AG04450 (cell line): ENCODE data around the gene TMEM203. TPM values are rescaled to one million over a fixed set of nuclear protein-coding genes. Genes with fewer than 3 reads are reported as not detected.

Experiments
- CTCF ChIA-PET: fragments of 300-600, 350-600 bp; formaldehyde crosslinking; extraction: SDS; loops from one replicate; lab custom pipeline; 2022; ENCODE audit warnings: antibody characterized with exemption, inconsistent platforms; lab: Charles Lee
- POLR2A ChIA-PET: fragments of 350-600 bp; formaldehyde crosslinking; extraction: SDS; loops from one replicate; lab custom pipeline; 2021; ENCODE audit warnings: antibody characterized with exemption, inconsistent platforms; lab: Yijun Ruan, JAX
- DNase-seq: peaks from one replicate; pipeline ENCODE4 v3.0.0-alpha.2; 2011; ENCODE audit warnings: low read depth, low spot score
- H3K27ac ChIP-seq: one replicate; pipeline ENCODE4 v1.5.1; 2012; ENCODE audit warnings: low read depth, low read length, control low read depth
- H3K27me3 ChIP-seq: one replicate; pipeline ENCODE4 v1.6.0; 2012; ENCODE audit warnings: low read length; ENCODE audit not compliant: control insufficient read depth, insufficient read depth
- H3K4me3 ChIP-seq: 2 replicates; pipeline ENCODE4 v1.5.1; 2011; ENCODE audit warnings: mild to moderate bottlenecking, low read depth, low read length, control low read depth
- H3K9me3 ChIP-seq: 2 replicates; pipeline ENCODE4 v1.5.1; 2012; ENCODE audit warnings: low read length; ENCODE audit not compliant: control insufficient read depth, insufficient read depth
- polyA plus RNA-seq: library from polyadenylated mRNA; depleted of rRNA; stranded (reverse); fragments of >200 nt; gene quantifications from 2 replicates; pipeline ENCODE4 v1.2.3, GENCODE V29; 2011
- TF ChIP-seq, protein P1 (sequence below): IDR thresholded peaks from 2 replicates; pipeline ENCODE4 v1.5.1; 2011; ENCODE audit warnings: low read depth, low read length, control low read depth, inconsistent platforms

The TMEM203 gene
- polyA plus RNA-seq, 1 experiment: 50.2 TPM

DNA sequence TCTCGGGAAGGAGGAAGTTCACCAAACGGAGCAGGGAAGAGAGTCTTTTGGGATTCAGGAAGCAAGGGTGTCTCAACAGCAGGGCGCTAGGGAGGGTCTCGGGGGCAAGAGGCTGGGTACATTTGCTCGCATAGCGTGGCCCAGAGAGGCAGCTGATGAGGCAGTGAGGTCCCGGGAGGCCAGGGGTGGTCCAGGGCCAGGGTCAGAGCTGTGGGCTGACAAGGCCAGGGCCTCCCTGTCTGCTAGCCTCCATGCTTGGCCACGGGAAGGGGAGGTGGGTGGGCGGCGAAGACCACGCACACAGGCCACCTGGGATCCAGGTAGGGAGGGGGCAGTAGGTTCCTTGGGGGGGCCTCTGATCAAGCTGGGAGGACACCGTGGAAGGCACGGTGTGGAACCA lies 6.1 kb upstream of the TMEM203 start:
- DNase-seq: no peak
- Histone ChIP-seq H3K27me3 (no peaks in the 10 kb centered on the region), H3K9me3 (no peaks in the 10 kb centered on the region; the same call in 1 of the 2 replicates), H3K4me3 (no peak overlapping the region), H3K27ac (no peak overlapping the region)
- TF ChIP-seq, protein P1, sequence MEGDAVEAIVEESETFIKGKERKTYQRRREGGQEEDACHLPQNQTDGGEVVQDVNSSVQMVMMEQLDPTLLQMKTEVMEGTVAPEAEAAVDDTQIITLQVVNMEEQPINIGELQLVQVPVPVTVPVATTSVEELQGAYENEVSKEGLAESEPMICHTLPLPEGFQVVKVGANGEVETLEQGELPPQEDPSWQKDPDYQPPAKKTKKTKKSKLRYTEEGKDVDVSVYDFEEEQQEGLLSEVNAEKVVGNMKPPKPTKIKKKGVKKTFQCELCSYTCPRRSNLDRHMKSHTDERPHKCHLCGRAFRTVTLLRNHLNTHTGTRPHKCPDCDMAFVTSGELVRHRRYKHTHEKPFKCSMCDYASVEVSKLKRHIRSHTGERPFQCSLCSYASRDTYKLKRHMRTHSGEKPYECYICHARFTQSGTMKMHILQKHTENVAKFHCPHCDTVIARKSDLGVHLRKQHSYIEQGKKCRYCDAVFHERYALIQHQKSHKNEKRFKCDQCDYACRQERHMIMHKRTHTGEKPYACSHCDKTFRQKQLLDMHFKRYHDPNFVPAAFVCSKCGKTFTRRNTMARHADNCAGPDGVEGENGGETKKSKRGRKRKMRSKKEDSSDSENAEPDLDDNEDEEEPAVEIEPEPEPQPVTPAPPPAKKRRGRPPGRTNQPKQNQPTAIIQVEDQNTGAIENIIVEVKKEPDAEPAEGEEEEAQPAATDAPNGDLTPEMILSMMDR: no peak
- CTCF ChIA-PET: no interaction called here
- POLR2A ChIA-PET: no interaction called here

GRCh38 chr9:137206602-137207001 lies 1.2 kb upstream of the TMEM203 start:
- Histone ChIP-seq H3K27ac (peak overlapping the region; percentile 21), H3K4me3 (peak overlapping the region; percentile 97), H3K27me3 (no peaks in the 10 kb centered on the region), H3K9me3 (no peaks in the 10 kb centered on the region; the same call in 1 of the 2 replicates)
- TF ChIP-seq, protein P1: no peak
- CTCF ChIA-PET: no interaction called here
- POLR2A ChIA-PET: no interaction called here
- DNase-seq: no peak

DNA sequence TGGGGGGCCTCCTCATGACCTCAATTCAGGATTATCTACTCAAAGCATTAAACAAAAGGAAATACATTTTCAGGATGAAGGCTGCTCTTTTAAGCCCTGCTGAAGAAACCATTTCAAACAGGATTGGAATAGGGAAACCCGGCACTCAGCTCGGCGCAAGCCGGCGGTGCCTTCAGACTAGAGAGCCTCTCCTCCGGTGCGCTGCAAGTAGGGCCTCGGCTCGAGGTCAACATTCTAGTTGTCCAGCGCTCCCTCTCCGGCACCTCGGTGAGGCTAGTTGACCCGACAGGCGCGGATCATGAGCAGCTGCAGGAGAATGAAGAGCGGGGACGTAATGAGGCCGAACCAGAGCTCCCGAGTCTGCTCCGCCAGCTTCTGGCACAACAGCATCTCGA lies 720 bp downstream of the TMEM203 start:
- H3K27ac ChIP-seq: peak overlapping the region; percentile 39
- CTCF ChIA-PET: interaction anchor here (1.7 kb wide), 1 partner anchor 32 kb away, joined by 12 read pairs; no protein-coding TSS in a partner anchor
- TF ChIP-seq, protein P1: no peak
- H3K4me3 ChIP-seq: peak overlapping the region; percentile 97
- H3K9me3 ChIP-seq: no peaks in the 10 kb centered on the region; the same call in 1 of the 2 replicates
- DNase-seq: no peak
- POLR2A ChIA-PET: interaction anchor here (0.6 to 2.3 kb wide), 6 partner anchors 12 to 119 kb away, joined by 3 to 14 read pairs (median 3); partner anchors contain the start of genes ANAPC2, RNF208, SSNA1 and TUBB4B
- no peaks in the 10 kb centered on the region for H3K27me3 ChIP-seq

DNA sequence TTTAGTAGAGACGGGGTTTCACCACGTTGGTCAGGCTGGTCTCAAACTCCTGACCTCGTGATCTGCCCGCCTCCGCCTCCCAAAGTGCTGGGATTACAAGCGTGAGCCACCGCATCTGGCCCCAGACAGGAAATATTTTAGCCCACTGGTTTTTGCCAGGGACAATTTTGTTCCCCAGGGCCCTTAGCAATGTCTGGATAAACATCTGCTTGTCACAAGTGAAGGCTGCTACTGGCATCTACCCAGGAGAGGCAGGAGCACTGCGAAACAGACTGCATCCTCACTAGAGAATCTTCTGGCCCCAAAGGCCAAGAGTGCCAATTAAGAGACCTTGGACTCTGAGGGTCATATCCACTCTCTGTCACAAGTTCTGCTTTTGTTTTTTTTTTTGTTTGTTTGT lies 2.5 kb downstream of the TMEM203 start:
- TF ChIP-seq, protein P1: no peak
- H3K4me3 ChIP-seq: no peak overlapping the region
- CTCF ChIA-PET: interaction anchor here (1.3 kb wide), 1 partner anchor 33 kb away, joined by 3 read pairs; no protein-coding TSS in a partner anchor
- H3K9me3 ChIP-seq: no peaks in the 10 kb centered on the region; the same call in 1 of the 2 replicates
- POLR2A ChIA-PET: no interaction called here
- no peak for DNase-seq
- no peaks in the 10 kb centered on the region for H3K27me3 ChIP-seq
- H3K27ac ChIP-seq: no peak overlapping the region

DNA sequence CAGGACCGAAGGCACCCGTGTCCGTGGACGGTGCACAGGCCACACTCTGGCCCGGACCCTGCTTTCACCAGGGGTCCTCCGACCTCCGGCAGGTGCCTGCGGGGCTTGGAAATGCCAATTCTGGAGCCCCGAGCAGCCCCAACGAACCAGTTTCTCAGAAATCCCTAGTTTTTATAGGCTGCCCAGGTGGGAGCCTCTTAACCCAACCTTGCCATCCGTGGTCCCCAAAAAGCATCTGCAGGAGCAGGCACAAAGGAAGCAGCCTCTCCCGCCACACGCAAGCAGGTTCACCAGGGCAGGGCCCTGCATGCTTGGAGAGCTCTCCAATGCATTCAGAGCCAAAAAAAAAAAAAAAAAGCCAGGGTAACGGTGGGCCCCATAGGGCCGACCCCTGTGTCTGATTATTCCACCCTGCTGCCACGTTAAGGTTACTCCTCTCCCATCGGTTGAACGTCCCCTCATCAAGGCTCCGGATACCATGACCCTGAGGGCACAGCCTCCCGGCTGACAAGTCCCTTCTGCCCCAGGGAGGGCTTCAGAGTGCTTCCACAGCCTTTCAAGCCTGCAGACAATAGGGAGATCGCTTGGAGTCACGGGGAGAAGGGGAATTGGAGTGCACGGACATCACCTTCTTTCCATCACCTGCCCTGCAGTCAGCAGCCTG lies 4.1 kb downstream of the TMEM203 start:
- Histone ChIP-seq H3K27ac (no peak overlapping the region), H3K9me3 (no peaks in the 10 kb centered on the region; the same call in 1 of the 2 replicates), H3K4me3 (peak overlapping the region; percentile 77), H3K27me3 (no peaks in the 10 kb centered on the region)
- TF ChIP-seq, protein P1: no peak
- ChIA-PET CTCF (interaction anchor here (1.2 to 1.5 kb wide), 2 partner anchors 12 to 35 kb away, joined by 6 read pairs; partner anchors contain the start of genes ANAPC2 and SSNA1), POLR2A (interaction anchor here (0.5 to 1.8 kb wide), 12 partner anchors 12 to 326 kb away, joined by 3 to 38 read pairs (median 6); partner anchors contain the start of genes ANAPC2, MAN1B1, SSNA1 and TUBB4B)
- no peak for DNase-seq
